H1 (cell line): Measurements from ENCODE around the gene TMBIM1. TPM values are rescaled to one million over a fixed set of nuclear protein-coding genes. Genes with fewer than 3 reads are reported as not detected.

Experiments
- CTCF ChIA-PET: fragments of 300-600 bp; sonication (Branson Sonifier 250); formaldehyde crosslinking; loops from one replicate; lab custom pipeline; 2021; ENCODE audit not compliant: partially characterized antibody; lab: Charles Lee
- POLR2A ChIA-PET: fragments of 300-600 bp; sonication (Branson Sonifier 250); formaldehyde crosslinking; loops from one replicate; lab custom pipeline; 2021; ENCODE audit warnings: inconsistent platforms; ENCODE audit not compliant: partially characterized antibody; lab: Charles Lee
- DNase-seq, 2 experiments: peaks; one replicate each; pipeline versions ENCODE4 v3.0.0 to v3.0.0-alpha.2; 2010 to 2022; ENCODE audit warnings: low spot score in 2 of 2, low read depth in 1 of 2, mixed read lengths in 1 of 2
- FAIRE-seq: peaks from 2 replicates; lab custom pipeline; 2011; peaks lifted over from hg19 to GRCh38; lab: Jason Lieb, UNC
- H2AFZ ChIP-seq: 2 replicates; pipeline ENCODE4 v1.8.1; 2012; ENCODE audit warnings: low read length, inconsistent platforms
- H2AK5ac ChIP-seq: 2 replicates; pipeline ENCODE4 v1.6.1; 2013; ENCODE audit warnings: low read depth, low read length
- H2BK120ac ChIP-seq: replicated peaks from 2 replicates; pipeline ENCODE3; 2013; ENCODE audit warnings: low read depth, low read length, inconsistent platforms
- H2BK12ac ChIP-seq: 2 replicates; pipeline ENCODE4 v1.6.1; 2013; ENCODE audit warnings: low read depth, low read length
- H2BK15ac ChIP-seq: 2 replicates; pipeline ENCODE4 v1.6.1; 2013; ENCODE audit warnings: low read length
- H2BK20ac ChIP-seq: 2 replicates; pipeline ENCODE4 v1.6.1; 2013; ENCODE audit warnings: low read length
- H2BK5ac ChIP-seq: 2 replicates; pipeline ENCODE4 v1.6.1; 2013; ENCODE audit warnings: low read depth, low read length
- H3K14ac ChIP-seq: 2 replicates; pipeline ENCODE4 v1.6.1; 2013; ENCODE audit warnings: inconsistent platforms; ENCODE audit not compliant: insufficient read length
- H3K18ac ChIP-seq: 2 replicates; pipeline ENCODE4 v1.6.1; 2013; ENCODE audit warnings: low read length; ENCODE audit errors: extremely low read depth
- H3K23ac ChIP-seq: 2 replicates; pipeline ENCODE4 v1.6.1; 2013; ENCODE audit warnings: inconsistent platforms; ENCODE audit not compliant: insufficient read length
- H3K23me2 ChIP-seq: 2 replicates; pipeline ENCODE4 v1.6.1; 2013; ENCODE audit warnings: low read depth, low read length
- H3K27ac ChIP-seq: 2 replicates; pipeline ENCODE4 v1.6.1; 2011; ENCODE audit warnings: low read depth, low read length, inconsistent platforms
- H3K27me3 ChIP-seq, 4 experiments: replicated peaks in 1 of 4; 1 replicate in 1 of 4; 2 replicates in 3 of 4; pipeline versions ENCODE4 v1.6.1 to v1.8.1; 2011 to 2013; ENCODE audit warnings: low read length in 3 of 4, mild to moderate bottlenecking in 3 of 4, inconsistent platforms in 2 of 4, mixed read lengths in 2 of 4, moderate library complexity in 1 of 4; ENCODE audit not compliant: control insufficient read depth in 3 of 4, insufficient read depth in 3 of 4; ENCODE audit errors: extremely low read depth in 1 of 4
- H3K36me3 ChIP-seq, 4 experiments: 2 replicates each; pipeline versions ENCODE4 v1.6.1 to v1.8.1; 2011 to 2013; ENCODE audit warnings: mild to moderate bottlenecking in 4 of 4, low read length in 3 of 4, moderate library complexity in 2 of 4, control low read depth in 1 of 4, inconsistent platforms in 1 of 4; ENCODE audit not compliant: insufficient read depth in 4 of 4, control insufficient read depth in 2 of 4
- H3K4ac ChIP-seq: replicated peaks from 2 replicates; pipeline ENCODE3; 2013; ENCODE audit warnings: low read length, low read depth, mixed read lengths, inconsistent platforms; ENCODE audit not compliant: insufficient read length
- H3K4me1 ChIP-seq, 4 experiments: replicated peaks in 1 of 4; 1 replicate in 1 of 4; 2 replicates in 3 of 4; pipeline versions ENCODE4 v1.6.1 to v1.8.1; 2011 to 2013; ENCODE audit warnings: low read length in 3 of 4, inconsistent platforms in 2 of 4, mixed read lengths in 1 of 4; ENCODE audit not compliant: insufficient read depth in 4 of 4, control insufficient read depth in 3 of 4
- H3K4me2 ChIP-seq, 2 experiments: 2 replicates each; pipeline versions ENCODE4 v1.6.1 to v1.8.1; 2011 to 2013; ENCODE audit warnings: low read depth in 2 of 2, low read length in 2 of 2, control low read depth in 1 of 2, inconsistent platforms in 1 of 2, mild to moderate bottlenecking in 1 of 2; ENCODE audit not compliant: insufficient read depth in 1 of 2
- H3K4me3 ChIP-seq, 4 experiments: fragments of 200-600, 300-600 bp in 1 of 4; sonication (generic), shearing (Covaris generic), sonication (Bioruptor Twin) in 1 of 4; 2 replicates each; pipeline versions ENCODE4 v1.5.1 to v1.8.1; 2011 to 2016; ENCODE audit warnings: low read length in 4 of 4, low read depth in 3 of 4, control low read depth in 2 of 4, inconsistent platforms in 2 of 4, mild to moderate bottlenecking in 2 of 4, mixed read lengths in 1 of 4, moderate library complexity in 1 of 4; ENCODE audit not compliant: insufficient read depth in 2 of 4; ENCODE audit errors: extremely low read depth in 1 of 4
- H3K56ac ChIP-seq: replicated peaks from 2 replicates; pipeline ENCODE3; 2013; ENCODE audit warnings: low read depth, mild to moderate bottlenecking, mixed read lengths, low read length, inconsistent platforms; ENCODE audit not compliant: insufficient read length
- H3K79me1 ChIP-seq: 2 replicates; pipeline ENCODE4 v1.6.1; 2013; ENCODE audit warnings: low read depth, low read length, control low read depth
- H3K79me2 ChIP-seq, 2 experiments: 2 replicates each; pipeline versions ENCODE4 v1.6.1 to v1.8.1; 2012 to 2013; ENCODE audit warnings: low read length in 2 of 2, mild to moderate bottlenecking in 2 of 2, inconsistent platforms in 1 of 2; ENCODE audit not compliant: insufficient read depth in 2 of 2, control insufficient read depth in 1 of 2
- H3K9ac ChIP-seq, 4 experiments: replicated peaks in 1 of 4; 1 replicate in 1 of 4; 2 replicates in 3 of 4; pipeline versions ENCODE4 v1.6.1 to v1.8.1; 2011 to 2013; ENCODE audit warnings: low read depth in 3 of 4, low read length in 3 of 4, control low read depth in 2 of 4, mild to moderate bottlenecking in 2 of 4, moderate library complexity in 2 of 4, inconsistent platforms in 1 of 4; ENCODE audit errors: extremely low read depth in 1 of 4
- H3K9me3 ChIP-seq, 2 experiments: 2 replicates each; pipeline versions ENCODE4 v1.6.1 to v1.8.1; 2012 to 2013; ENCODE audit warnings: mild to moderate bottlenecking in 2 of 2, moderate library complexity in 2 of 2, control low read depth in 1 of 2, inconsistent platforms in 1 of 2, low read depth in 1 of 2, low read length in 1 of 2, mixed read lengths in 1 of 2; ENCODE audit not compliant: insufficient read depth in 2 of 2
- H4K20me1 ChIP-seq, 2 experiments: replicated peaks in 1 of 2; 2 replicates each; pipeline versions ENCODE3 to v1.8.1; 2011 to 2013; ENCODE audit warnings: inconsistent platforms in 2 of 2, low read length in 2 of 2, mild to moderate bottlenecking in 1 of 2; ENCODE audit not compliant: insufficient read depth in 2 of 2, control insufficient read depth in 1 of 2
- H4K5ac ChIP-seq: 2 replicates; pipeline ENCODE4 v1.6.1; 2013; ENCODE audit warnings: low read length, low read depth, mixed read lengths, inconsistent platforms; ENCODE audit not compliant: insufficient read length
- H4K8ac ChIP-seq: 2 replicates; pipeline ENCODE4 v1.8.0; 2013; ENCODE audit warnings: mild to moderate bottlenecking, moderate library complexity, low read length, inconsistent platforms; ENCODE audit not compliant: insufficient read depth; ENCODE audit errors: extremely low read depth
- H4K91ac ChIP-seq: replicated peaks from 2 replicates; pipeline ENCODE3; 2013; ENCODE audit warnings: low read length, mixed read lengths, inconsistent platforms; ENCODE audit not compliant: insufficient read length
- ASH2L ChIP-seq: fragments of 200-600, 300-600 bp; sonication (generic); IDR thresholded peaks from one replicate; pipeline ENCODE4 v1.7.1; 2017; ENCODE audit warnings: low read length
- BCL11A ChIP-seq, 2 experiments: IDR thresholded peaks; one replicate each; pipeline ENCODE4 v1.6.1; 2011; ENCODE audit warnings: low read depth in 2 of 2, low read length in 2 of 2, mild to moderate bottlenecking in 2 of 2
- CHD1 ChIP-seq: IDR thresholded peaks from 2 replicates; pipeline ENCODE4 v1.6.1; 2012; ENCODE audit warnings: low read depth, low read length, improper control_type of control experiment
- EP300 ChIP-seq, 2 experiments: IDR thresholded peaks; 1 replicate in 1 of 2; 2 replicates in 1 of 2; pipeline ENCODE4 v1.6.1; 2011 to 2012; ENCODE audit warnings: low read depth in 2 of 2, low read length in 2 of 2, mild to moderate bottlenecking in 2 of 2, borderline replicate concordance in 1 of 2, inconsistent platforms in 1 of 2, moderate library complexity in 1 of 2
- JUND ChIP-seq: IDR thresholded peaks from 2 replicates; pipeline ENCODE4 v1.6.1; 2011; ENCODE audit warnings: mild to moderate bottlenecking, improper control_type of control experiment, low read length
- MAFK ChIP-seq: IDR thresholded peaks from 2 replicates; pipeline ENCODE4 v1.6.1; 2012; ENCODE audit warnings: low read depth, mild to moderate bottlenecking, improper control_type of control experiment, low read length
- NANOG ChIP-seq: IDR thresholded peaks from 2 replicates; pipeline ENCODE4 v1.6.1; 2011; ENCODE audit warnings: low read length, low read depth, mild to moderate bottlenecking, inconsistent platforms; ENCODE audit not compliant: insufficient read depth, poor library complexity, severe bottlenecking
- SP2 ChIP-seq: IDR thresholded peaks from 2 replicates; pipeline ENCODE4 v1.6.1; 2012; ENCODE audit warnings: mild to moderate bottlenecking, low read length, inconsistent platforms
- WGBS, 2 experiments: shearing (Covaris generic) in 1 of 2; methylation state at CpG; one replicate each; pipeline versions ENCODE4 v1.1.6 to v1.1.7; 2013 to 2015; ENCODE audit warnings: low lambda C conversion rate in 2 of 2, mixed read lengths in 2 of 2, inconsistent platforms in 1 of 2, low coverage in 1 of 2, missing lambda C conversion rate in 1 of 2; ENCODE audit not compliant: insufficient replicate concordance in 2 of 2, insufficient coverage in 1 of 2, insufficient read length in 1 of 2; ENCODE audit errors: extremely low coverage in 1 of 2, missing lambda C conversion rate in 1 of 2; 5-methylcytosine and 5-hydroxymethylcytosine counted together
- polyA plus RNA-seq, 7 experiments: library from polyadenylated mRNA; depleted of rRNA in 3 of 7; stranded (reverse) in 5 of 7; unstranded in 2 of 7; fragments of >200 nt in 5 of 7; fragments of 200-250 nt in 2 of 7; gene quantifications; 1 replicate in 5 of 7; 2 replicates in 1 of 7; 4 replicates in 1 of 7; pipeline versions ENCODE4 v1.2.1 to v1.2.3, GENCODE V29; 2011 to 2013; ENCODE audit warnings: missing spikeins in 2 of 7, mixed read lengths in 2 of 7
- total RNA-seq: library from RNA; stranded (reverse); fragmentation: NEBNext Ultra II Directional; extraction: Animal tissue kit (Norgen Biotek cat#: 25700); gene quantifications from 2 replicates; pipeline ENCODE4 v1.2.1, GENCODE V29; 2021
- TF ChIP-seq, protein P1 (sequence below): IDR thresholded peaks from 2 replicates; pipeline ENCODE4 v1.6.1; 2011; ENCODE audit warnings: low read length, improper control_type of control experiment

The TMBIM1 gene
- total and polyA plus RNA-seq, 2 of the 8 experiments (the other 6 are each of a cell fraction or from before 2014, with no cell fraction given), result 22.1 to 36.8 TPM

DNA sequence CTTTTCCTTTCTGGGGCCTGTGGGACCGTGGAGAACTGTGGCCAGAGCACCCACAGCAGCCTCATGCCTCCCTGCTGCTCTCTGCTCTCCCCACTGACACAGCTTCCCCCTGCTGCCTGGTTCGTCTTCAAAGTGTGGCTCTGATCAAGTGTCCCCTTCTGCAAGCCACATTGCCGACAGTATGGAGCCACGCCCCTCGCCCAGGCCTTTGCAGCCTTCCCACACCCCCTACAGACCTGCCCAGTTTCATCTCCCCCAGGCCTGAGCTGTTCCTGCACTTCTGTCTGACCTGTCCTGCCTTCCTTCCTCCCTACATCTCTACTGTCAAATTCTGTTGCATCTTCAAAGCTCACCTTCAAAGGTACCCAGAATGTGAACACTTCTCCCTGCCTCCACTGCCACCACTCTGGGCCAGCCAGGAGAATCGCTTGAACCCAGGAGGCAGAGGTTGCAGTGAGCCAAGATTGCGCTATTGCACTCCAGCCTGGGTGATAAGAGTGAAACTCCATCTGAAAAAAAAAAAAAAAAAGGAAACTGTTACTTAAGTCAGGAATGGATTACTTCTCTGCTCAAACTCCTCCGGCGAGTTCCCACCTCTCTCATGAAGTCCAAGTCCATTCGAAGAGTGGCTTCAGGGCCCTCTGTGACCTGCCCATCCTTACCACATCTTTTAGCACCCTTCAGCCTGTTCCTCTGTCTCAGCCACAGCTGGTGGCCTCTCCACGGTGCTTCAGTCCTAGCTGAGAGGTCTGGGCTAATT is 35.3 kb upstream of the TMBIM1 start:
- peaks cover 10% of the 10 kb centered on the region; the same call in 1 of the 2 replicates for H3K23me2 ChIP-seq
- TF ChIP-seq, protein P1, sequence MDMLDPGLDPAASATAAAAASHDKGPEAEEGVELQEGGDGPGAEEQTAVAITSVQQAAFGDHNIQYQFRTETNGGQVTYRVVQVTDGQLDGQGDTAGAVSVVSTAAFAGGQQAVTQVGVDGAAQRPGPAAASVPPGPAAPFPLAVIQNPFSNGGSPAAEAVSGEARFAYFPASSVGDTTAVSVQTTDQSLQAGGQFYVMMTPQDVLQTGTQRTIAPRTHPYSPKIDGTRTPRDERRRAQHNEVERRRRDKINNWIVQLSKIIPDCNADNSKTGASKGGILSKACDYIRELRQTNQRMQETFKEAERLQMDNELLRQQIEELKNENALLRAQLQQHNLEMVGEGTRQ, result no peak
- TF ChIP-seq MAFK (no peak), BCL11A (IDR thresholded peaks at IDR 0.05; ENCODE audit: low read depth in 2 of 2, low read length in 2 of 2) (no peak), ASH2L (no peak), CHD1 (no peak), EP300 (IDR thresholded peaks at IDR 0.05; ENCODE audit: borderline replicate concordance in 1 of 2, low read depth in 2 of 2, low read length in 2 of 2) (no peak), SP2 (no peak), NANOG (no peak), JUND (no peak)

More for the DNA sequence above, 35.3 kb upstream of the TMBIM1 start:
- H2BK5ac ChIP-seq, result no peak overlapping the region
- H3K4me3 ChIP-seq, result no peak overlapping the region
- no peaks in the 10 kb centered on the region for H3K79me1 ChIP-seq
- no peak overlapping the region for H4K8ac ChIP-seq
- no peaks in the 10 kb centered on the region for H3K79me2 ChIP-seq
- no peak overlapping the region for H3K14ac ChIP-seq
- H3K18ac ChIP-seq, result no peak overlapping the region
- H4K91ac ChIP-seq, result no peak overlapping the region
- H4K5ac ChIP-seq, result no peak overlapping the region
- FAIRE-seq (no peak), DNase-seq (no peak)
- no peak overlapping the region for H2AFZ ChIP-seq
- H2AK5ac ChIP-seq, result no peak overlapping the region
- H2BK20ac ChIP-seq, result no peak overlapping the region
- no peak overlapping the region for H3K27ac ChIP-seq
- no peak overlapping the region for H3K4me2 ChIP-seq
- peak overlapping the region; percentile 68; the same call in 1 of the 2 replicates for H2BK12ac ChIP-seq
- H2BK120ac ChIP-seq, result no peak overlapping the region
- peaks cover 2 to 30% (median 18%) of the 10 kb centered on the region in 4 experiments for H3K4me1 ChIP-seq
- CTCF ChIA-PET, result interaction anchor here (1.0 to 2.7 kb wide), 5 partner anchors 17 to 67 kb away, joined by 3 to 15 read pairs (median 5); partner anchors contain the start of genes CATIP and GPBAR1
- no peak overlapping the region for H3K9ac ChIP-seq
- no peaks in the 10 kb centered on the region for H3K27me3 ChIP-seq
- POLR2A ChIA-PET, result no interaction called here
- H3K56ac ChIP-seq, result no peak overlapping the region
- H4K20me1 ChIP-seq, result no peaks in the 10 kb centered on the region
- no peak overlapping the region for H3K4ac ChIP-seq
- no peaks in the 10 kb centered on the region for H3K36me3 ChIP-seq
- 87% methylated on average over 10 of the region's 11 CpGs; no CpG with 5 or more reads in 1 of the 2 experiments for WGBS, 2 experiments
- no peak overlapping the region for H3K23ac ChIP-seq
- H3K9me3 ChIP-seq, result no peaks in the 10 kb centered on the region
- no peak overlapping the region for H2BK15ac ChIP-seq
